Gastroesophageal sphincter (tissue), 3 donors: Measurements from ENCODE around the gene RNF213.

Experiments
- CTCF ChIP-seq, 4 experiments: fragments of 200-600 bp in 2 of 4; fragments of 450-650 bp in 2 of 4; sonication (generic) in 1 of 4; IDR thresholded peaks; one replicate each; pipeline ENCODE4 v1.5.1; 2017 to 2019; ENCODE audit warnings: antibody characterized with exemption in 4 of 4, mild to moderate bottlenecking in 2 of 4, moderate library complexity in 2 of 4
- POLR2A ChIP-seq, 2 donors: fragments of 450-650 bp; IDR thresholded peaks; one replicate each; pipeline ENCODE4 v1.6.1; 2017; ENCODE audit warnings: antibody characterized with exemption in 2 of 2, mild to moderate bottlenecking in 2 of 2, moderate library complexity in 1 of 2

- TF ChIP-seq CTCF (IDR thresholded peaks at IDR 0.05), result no peak
- no peak for TF ChIP-seq POLR2A (IDR thresholded peaks at IDR 0.05)
Observed at GRCh38 chr17:80292521-80292971, 31.9 kb downstream of the RNF213 start.
